Esophagus squamous epithelium (tissue), 5 donors: ENCODE data around the gene VEZF1. TPM values are rescaled to one million over a fixed set of nuclear protein-coding genes. Genes with fewer than 3 reads are reported as not detected.

Experiments used
- DNase-seq: peaks from one replicate; lab custom pipeline; 2025; lab: John Stamatoyannopoulos, UW
- H3K27ac ChIP-seq, 4 donors: fragments of 200-600 bp; sonication (generic); one replicate each; pipeline ENCODE4 v1.5.1; 2016 to 2019; ENCODE audit warnings: mild to moderate bottlenecking in 1 of 4
- H3K27me3 ChIP-seq, 4 donors: fragments of 200-600 bp; sonication (generic); 1 replicate in 3 of 4; 2 replicates in 1 of 4; pipeline versions ENCODE4 v1.5.1 to v1.6.0; 2017 to 2021; ENCODE audit warnings: antibody characterized with exemption in 1 of 4
- H3K36me3 ChIP-seq, 3 donors: fragments of 200-600 bp; sonication (generic); one replicate each; pipeline ENCODE4 v1.5.1; 2016 to 2019
- H3K4me1 ChIP-seq, 3 donors: fragments of 200-600 bp; sonication (generic); one replicate each; pipeline ENCODE4 v1.5.1; 2017 to 2019
- H3K4me3 ChIP-seq, 4 donors: fragments of 200-600 bp; sonication (generic); 1 replicate in 3 of 4; 2 replicates in 1 of 4; pipeline ENCODE4 v1.5.1; 2016 to 2019; ENCODE audit warnings: mild to moderate bottlenecking in 2 of 4, moderate library complexity in 1 of 4
- H3K9me3 ChIP-seq, 3 donors: fragments of 200-600 bp; sonication (generic); one replicate each; pipeline ENCODE4 v1.5.1; 2016 to 2019
- POLR2A ChIP-seq, 4 donors: fragments of 450-650 bp; IDR thresholded peaks; one replicate each; pipeline ENCODE4 v1.6.1; 2017; ENCODE audit warnings: antibody characterized with exemption in 4 of 4, mild to moderate bottlenecking in 4 of 4, moderate library complexity in 3 of 4
- WGBS, 2 donors: methylation state at CpG; one replicate each; pipeline ENCODE4 v1.1.5; 2018; 5-methylcytosine and 5-hydroxymethylcytosine counted together
- intact Hi-C: fragments of 100-400 bp; cut with DNase I; formaldehyde crosslinking; loops from one replicate; pipeline ENCODE4 v1.15.0; 2022
- total RNA-seq, 4 donors: library from RNA; depleted of rRNA; stranded (reverse); fragments of >200 nt; gene quantifications; one replicate each; pipeline ENCODE4 v1.1.0, GENCODE V29; 2016
- TF ChIP-seq, protein P1 (sequence below), 6 experiments: fragments of 450-650 bp in 4 of 6; fragments of 200-600 bp in 2 of 6; sonication (generic) in 2 of 6; IDR thresholded peaks; one replicate each; pipeline ENCODE4 v1.5.1; 2016 to 2019; ENCODE audit warnings: antibody characterized with exemption in 6 of 6, mild to moderate bottlenecking in 4 of 6, moderate library complexity in 4 of 6
- donor health status: DM: yes; HTN: yes; CAD: no.

VEZF1 gene
- total RNA-seq, 4 donors from 2014 or later, result 20.3 to 61.4 (median 27.4) TPM

DNA sequence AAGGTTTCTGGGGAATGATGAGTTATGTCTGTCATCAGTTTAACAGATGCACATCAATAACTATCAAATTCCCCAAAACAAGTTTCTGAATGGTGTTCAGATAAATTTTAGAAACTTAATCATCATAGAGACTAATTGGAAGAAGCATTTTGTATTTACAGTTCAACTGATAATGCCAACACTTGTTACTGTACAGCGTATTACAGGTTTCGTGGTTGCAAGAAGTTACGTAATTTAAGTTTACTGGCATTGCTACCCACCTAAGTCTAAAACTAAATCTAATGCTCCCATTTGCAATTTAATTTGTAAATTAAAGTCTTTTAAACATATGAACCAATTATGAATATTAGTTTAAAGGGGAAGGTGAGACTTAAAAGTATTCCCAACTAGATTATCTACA lies 16.0 kb upstream of the VEZF1 start:
- WGBS, 2 donors, result 47 to 51% methylated on average over 3 of the region's 3 CpGs
- TF ChIP-seq, protein P1, sequence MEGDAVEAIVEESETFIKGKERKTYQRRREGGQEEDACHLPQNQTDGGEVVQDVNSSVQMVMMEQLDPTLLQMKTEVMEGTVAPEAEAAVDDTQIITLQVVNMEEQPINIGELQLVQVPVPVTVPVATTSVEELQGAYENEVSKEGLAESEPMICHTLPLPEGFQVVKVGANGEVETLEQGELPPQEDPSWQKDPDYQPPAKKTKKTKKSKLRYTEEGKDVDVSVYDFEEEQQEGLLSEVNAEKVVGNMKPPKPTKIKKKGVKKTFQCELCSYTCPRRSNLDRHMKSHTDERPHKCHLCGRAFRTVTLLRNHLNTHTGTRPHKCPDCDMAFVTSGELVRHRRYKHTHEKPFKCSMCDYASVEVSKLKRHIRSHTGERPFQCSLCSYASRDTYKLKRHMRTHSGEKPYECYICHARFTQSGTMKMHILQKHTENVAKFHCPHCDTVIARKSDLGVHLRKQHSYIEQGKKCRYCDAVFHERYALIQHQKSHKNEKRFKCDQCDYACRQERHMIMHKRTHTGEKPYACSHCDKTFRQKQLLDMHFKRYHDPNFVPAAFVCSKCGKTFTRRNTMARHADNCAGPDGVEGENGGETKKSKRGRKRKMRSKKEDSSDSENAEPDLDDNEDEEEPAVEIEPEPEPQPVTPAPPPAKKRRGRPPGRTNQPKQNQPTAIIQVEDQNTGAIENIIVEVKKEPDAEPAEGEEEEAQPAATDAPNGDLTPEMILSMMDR (IDR thresholded peaks at IDR 0.05), result no peak
- no peak for TF ChIP-seq POLR2A (IDR thresholded peaks at IDR 0.05)

DNA sequence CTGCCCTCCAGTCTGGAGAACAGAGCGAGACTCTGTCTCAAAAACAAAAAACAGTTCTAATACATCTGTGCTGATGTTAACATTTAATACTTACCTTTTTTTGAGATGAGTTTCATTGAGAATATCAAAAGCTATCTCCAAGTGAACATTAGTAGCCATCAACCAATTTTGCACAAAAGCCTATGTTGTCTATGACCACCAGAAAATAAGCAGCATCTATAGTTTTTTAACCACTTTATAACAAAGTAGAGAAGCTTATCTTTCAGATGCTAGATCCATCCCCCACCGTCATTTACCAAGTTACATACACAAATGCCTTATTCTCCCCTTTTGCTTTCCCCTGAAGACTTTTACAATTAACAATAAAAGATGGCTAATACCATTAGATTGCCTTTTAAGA lies 14.9 kb upstream of the VEZF1 start:
- H3K27me3 ChIP-seq, result no peaks in the 10 kb centered on the region
- H3K9me3 ChIP-seq, result no peaks in the 10 kb centered on the region
- H3K27ac ChIP-seq, result no peak overlapping the region
- TF ChIP-seq, protein P1 (IDR thresholded peaks at IDR 0.05), result no peak
- no peak for TF ChIP-seq POLR2A (IDR thresholded peaks at IDR 0.05)
- DNase-seq, result no peak
- 80 to 86% methylated on average over 2 of the region's 2 CpGs for WGBS, 2 donors
- H3K4me3 ChIP-seq, result no peak overlapping the region
- peaks cover 10 to 68% (median 30%) of the 10 kb centered on the region in 3 donors for H3K4me1 ChIP-seq
- intact Hi-C loops, result no loop called here
- H3K36me3 ChIP-seq, result peaks cover 2 to 64% (median 14%) of the 10 kb centered on the region in 3 donors

More for the DNA sequence above, 16.0 kb upstream of the VEZF1 start:
- Histone ChIP-seq H3K9me3 (no peaks in the 10 kb centered on the region), H3K4me3 (peak overlapping the region in 2 of 4 donors; percentile 1 to 76), H3K27me3 (no peaks in the 10 kb centered on the region), H3K27ac (no peak overlapping the region), H3K4me1 (peaks cover 15 to 75% (median 34%) of the 10 kb centered on the region in 3 donors), H3K36me3 (peaks cover 0 to 61% (median 14%) of the 10 kb centered on the region in 3 donors)
- intact Hi-C loops, result no loop called here
- DNase-seq, result no peak

- WGBS, 2 donors, result 63 to 64% methylated on average over 3 to 4 of the region's 4 CpGs
- DNase-seq, result no peak
- no peaks in the 10 kb centered on the region for H3K9me3 ChIP-seq
- H3K27ac ChIP-seq, result no peak overlapping the region
- intact Hi-C loops, result no loop called here
- no peak for TF ChIP-seq POLR2A (IDR thresholded peaks at IDR 0.05)
- TF ChIP-seq, protein P1 (IDR thresholded peaks at IDR 0.05), result peak in 1 of 6 experiments; percentile 4
- peaks cover 2 to 70% (median 14%) of the 10 kb centered on the region in 3 donors for H3K36me3 ChIP-seq
- no peaks in the 10 kb centered on the region for H3K27me3 ChIP-seq
- peaks cover 8 to 65% (median 29%) of the 10 kb centered on the region in 3 donors for H3K4me1 ChIP-seq
- no peak overlapping the region for H3K4me3 ChIP-seq
These were observed 14.3 kb upstream of the VEZF1 start for GRCh38 chr17:58002154-58002948.

- DNase-seq, result no peak
- H3K27me3 ChIP-seq, result no peaks in the 10 kb centered on the region
- H3K4me1 ChIP-seq, result peaks cover 8 to 65% (median 29%) of the 10 kb centered on the region in 3 donors
- H3K9me3 ChIP-seq, result no peaks in the 10 kb centered on the region
- no peak for TF ChIP-seq POLR2A (IDR thresholded peaks at IDR 0.05)
- TF ChIP-seq, protein P1 (IDR thresholded peaks at IDR 0.05), result no peak
- 30 to 52% methylated on average over 1 of the region's 1 CpG for WGBS, 2 donors
- H3K4me3 ChIP-seq, result no peak overlapping the region
- intact Hi-C loops, result no loop called here
- H3K27ac ChIP-seq, result no peak overlapping the region
- H3K36me3 ChIP-seq, result peaks cover 2 to 75% (median 14%) of the 10 kb centered on the region in 3 donors
These were observed 13.5 kb upstream of the VEZF1 start for GRCh38 chr17:58001461-58002124.
